Activated B cell treated with CpG ODN at 0.5 μM for 24 hours (primary cell): ENCODE results near the gene B4GALNT3. TPM values are rescaled to one million over a fixed set of nuclear protein-coding genes. Genes with fewer than 3 reads are reported as not detected.
"Not testable (repeated sequence)": the region's sequence is repeated elsewhere in the genome, so short reads cannot be mapped to it uniquely, and the experiment has no call there.

Source experiments
- ATAC-seq: fragments of 200-7000 bp; cut with Tn5 transposase; one replicate; pipeline ENCODE4 v1.10.0; 2021; ENCODE audit warnings: low read depth, mild to moderate bottlenecking, moderate library complexity
- CTCF ChIA-PET: fragments of 350-600 bp; sonication (Branson Sonifier 250); formaldehyde crosslinking; loops from one replicate; lab custom pipeline; 2021; ENCODE audit warnings: antibody characterized with exemption; lab: Charles Lee
- POLR2A ChIA-PET: fragments of 350-600 bp; sonication (Branson Sonifier 250); formaldehyde crosslinking; loops from one replicate; lab custom pipeline; 2021; ENCODE audit warnings: antibody characterized with exemption; lab: Charles Lee
- DNase-seq: peaks from one replicate; pipeline ENCODE4 v3.0.0; 2022
- H3K27ac Mint-ChIP-seq: one replicate; pipeline ENCODE4 v1.8.0; 2020; ENCODE audit warnings: mixed read lengths
- H3K27me3 Mint-ChIP-seq: one replicate; pipeline ENCODE4 v1.8.0; 2021; ENCODE audit warnings: mixed read lengths
- H3K36me3 Mint-ChIP-seq: one replicate; pipeline ENCODE4 v1.8.0; 2021; ENCODE audit warnings: low read depth, mixed read lengths
- H3K4me1 Mint-ChIP-seq: one replicate; pipeline ENCODE4 v1.8.0; 2021; ENCODE audit warnings: mixed read lengths
- H3K4me3 Mint-ChIP-seq: one replicate; pipeline ENCODE4 v1.8.0; 2020; ENCODE audit warnings: mild to moderate bottlenecking, mixed read lengths
- H3K9me3 Mint-ChIP-seq: one replicate; pipeline ENCODE4 v1.8.0; 2020; ENCODE audit warnings: mixed read lengths
- CTCF ChIP-seq: fragments of 200-600 bp; IDR thresholded peaks from one replicate; pipeline ENCODE4 v1.8.0; 2022; ENCODE audit warnings: antibody characterized with exemption, mild to moderate bottlenecking
- intact Hi-C: fragments of 100-400 bp; cut with micrococcal nuclease; formaldehyde crosslinking; loops from one replicate; pipeline ENCODE4 v1.15.1; 2024
- total RNA-seq: library from RNA; stranded (reverse); gene quantifications from 2 replicates; pipeline ENCODE4 v1.2.3, GENCODE V29; 2022

B4GALNT3 gene
- total RNA-seq: 0.17 TPM in 1 of 2 replicates, not detected in the other

GRCh38 chr12:459430-460258 lies at the start of gene B4GALNT3:
B4GALNT3 (plus strand) TSS chr12:459939; CDS start chr12:460377, 438 bp downstream.
- H3K27me3 Mint-ChIP-seq: peaks cover 36% of the 10 kb centered on the region
- CTCF ChIA-PET: no interaction called here
- no peaks in the 10 kb centered on the region for H3K36me3 Mint-ChIP-seq
- POLR2A ChIA-PET: no interaction called here
- peak; percentile 68 for ATAC-seq
- H3K4me3 Mint-ChIP-seq: peak within 1 kb of the TSS; percentile 81
- H3K27ac Mint-ChIP-seq: no peak within 1 kb of the TSS
- peaks cover 12% of the 10 kb centered on the region for H3K4me1 Mint-ChIP-seq
- H3K9me3 Mint-ChIP-seq: no peaks in the 10 kb centered on the region
- peak; percentile 24 for DNase-seq
- intact Hi-C loops: no loop called here
- no peak for TF ChIP-seq CTCF

- H3K4me3 Mint-ChIP-seq: no peak overlapping the region
- no peaks in the 10 kb centered on the region for H3K27me3 Mint-ChIP-seq
- intact Hi-C loops: no loop called here
- no peaks in the 10 kb centered on the region for H3K4me1 Mint-ChIP-seq
- H3K27ac Mint-ChIP-seq: no peak overlapping the region
- ChIA-PET CTCF (no interaction called here), POLR2A (no interaction called here)
- no peaks in the 10 kb centered on the region for H3K9me3 Mint-ChIP-seq
- peaks cover 64% of the 10 kb centered on the region for H3K36me3 Mint-ChIP-seq
- DNase-seq: no peak
- no peak for TF ChIP-seq CTCF
- no peak for ATAC-seq
These were observed 44.9 kb upstream of the B4GALNT3 start for GRCh38 chr12:414859-415258.

- Mint-ChIP-seq H3K27ac (no peak overlapping the region), H3K27me3 (no peaks in the 10 kb centered on the region), H3K36me3 (peaks cover 51% of the 10 kb centered on the region), H3K9me3 (no peaks in the 10 kb centered on the region), H3K4me3 (no peak overlapping the region), H3K4me1 (no peaks in the 10 kb centered on the region)
- ATAC-seq (no peak), DNase-seq (no peak)
- ChIA-PET POLR2A (no interaction called here), CTCF (no interaction called here)
- no peak for TF ChIP-seq CTCF
- intact Hi-C loops: no loop called here
These were observed 41.3 kb upstream of the B4GALNT3 start for GRCh38 chr12:418432-418831.

GRCh38 chr12:422526-422925 lies 37.2 kb upstream of the B4GALNT3 start:
- Mint-ChIP-seq H3K4me1 (no peaks in the 10 kb centered on the region), H3K27ac (no peak overlapping the region), H3K36me3 (peaks cover 46% of the 10 kb centered on the region), H3K27me3 (no peaks in the 10 kb centered on the region), H3K9me3 (no peaks in the 10 kb centered on the region), H3K4me3 (no peak overlapping the region)
- intact Hi-C loops: no loop called here
- CTCF ChIA-PET: no interaction called here
- ATAC-seq (no peak), DNase-seq (no peak)
- POLR2A ChIA-PET: no interaction called here
- TF ChIP-seq CTCF: no peak

GRCh38 chr12:435737-436136 lies 24.0 kb upstream of the B4GALNT3 start:
- H3K4me1 Mint-ChIP-seq, CTCF ChIA-PET, DNase-seq, H3K4me3 Mint-ChIP-seq, H3K9me3 Mint-ChIP-seq, H3K27ac Mint-ChIP-seq, H3K27me3 Mint-ChIP-seq, intact Hi-C loops, POLR2A ChIA-PET, ATAC-seq: not testable (repeated sequence)
- H3K36me3 Mint-ChIP-seq: peaks cover 69% of the 10 kb centered on the region
